Trophoblast cell (in vitro differentiated cells and primary cell): ENCODE measurements around the gene PCDH1.

Experiments used
- DNase-seq, 2 donors: peaks; one replicate each; pipeline ENCODE4 v3.0.0-alpha.2; 2016
- H2AFZ ChIP-seq: 2 replicates; pipeline ENCODE4 v1.6.1; 2013; ENCODE audit warnings: low read length, moderate library complexity, mild to moderate bottlenecking; ENCODE audit not compliant: insufficient read depth, poor library complexity
- H2AK5ac ChIP-seq: 2 replicates; pipeline ENCODE4 v1.6.1; 2013; ENCODE audit warnings: mild to moderate bottlenecking, low read length
- H2BK120ac ChIP-seq: 2 replicates; pipeline ENCODE4 v1.6.1; 2013; ENCODE audit warnings: low read length, mild to moderate bottlenecking, moderate library complexity; ENCODE audit not compliant: insufficient read depth, poor library complexity
- H2BK12ac ChIP-seq: 2 replicates; pipeline ENCODE4 v1.6.1; 2013; ENCODE audit warnings: mild to moderate bottlenecking, low read length, moderate library complexity
- H2BK5ac ChIP-seq: 2 replicates; pipeline ENCODE4 v1.6.1; 2013; ENCODE audit warnings: low read length, low read depth, moderate library complexity, mild to moderate bottlenecking; ENCODE audit not compliant: poor library complexity
- H3K14ac ChIP-seq: 2 replicates; pipeline ENCODE4 v1.6.1; 2013; ENCODE audit warnings: mild to moderate bottlenecking, low read length
- H3K18ac ChIP-seq: 2 replicates; pipeline ENCODE4 v1.6.1; 2013; ENCODE audit warnings: mild to moderate bottlenecking, low read length
- H3K23ac ChIP-seq: 2 replicates; pipeline ENCODE4 v1.6.1; 2013; ENCODE audit warnings: low read length
- H3K27ac ChIP-seq: 2 replicates; pipeline ENCODE4 v1.5.1; 2013; ENCODE audit warnings: low read depth, mild to moderate bottlenecking, inconsistent platforms, low read length, moderate library complexity
- H3K27me3 ChIP-seq: 2 replicates; pipeline ENCODE4 v1.6.1; 2013; ENCODE audit warnings: inconsistent platforms, mild to moderate bottlenecking, low read length, moderate library complexity; ENCODE audit not compliant: insufficient read depth
- H3K36me3 ChIP-seq, 2 experiments: 1 replicate in 1 of 2; 2 replicates in 1 of 2; pipeline ENCODE4 v1.6.1; 2013; ENCODE audit warnings: low read length in 2 of 2, mild to moderate bottlenecking in 2 of 2, moderate library complexity in 1 of 2; ENCODE audit not compliant: insufficient read depth in 2 of 2, control insufficient read depth in 1 of 2
- H3K4ac ChIP-seq: 2 replicates; pipeline ENCODE4 v1.6.1; 2013; ENCODE audit warnings: low read depth, mild to moderate bottlenecking, low read length, moderate library complexity
- H3K4me1 ChIP-seq, 2 experiments: 1 replicate in 1 of 2; 2 replicates in 1 of 2; pipeline ENCODE4 v1.6.1; 2013; ENCODE audit warnings: low read length in 2 of 2, mild to moderate bottlenecking in 2 of 2, moderate library complexity in 1 of 2; ENCODE audit not compliant: insufficient read depth in 2 of 2, control insufficient read depth in 1 of 2
- H3K4me2 ChIP-seq: 2 replicates; pipeline ENCODE4 v1.6.1; 2013; ENCODE audit warnings: inconsistent platforms, mild to moderate bottlenecking, low read length, moderate library complexity
- H3K4me3 ChIP-seq: 2 replicates; pipeline ENCODE4 v1.5.1; 2013; ENCODE audit warnings: mild to moderate bottlenecking, low read depth, low read length, inconsistent platforms
- H3K79me1 ChIP-seq: one replicate; pipeline ENCODE4 v1.6.1; 2013; ENCODE audit warnings: low read length
- H3K79me2 ChIP-seq: 2 replicates; pipeline ENCODE4 v1.6.1; 2013; ENCODE audit warnings: low read length, mild to moderate bottlenecking; ENCODE audit not compliant: control insufficient read depth, insufficient read depth, poor library complexity
- H3K9ac ChIP-seq: 2 replicates; pipeline ENCODE4 v1.6.1; 2013; ENCODE audit warnings: mild to moderate bottlenecking, low read length
- H3K9me3 ChIP-seq: 2 replicates; pipeline ENCODE4 v1.6.1; 2013; ENCODE audit warnings: low read depth, mild to moderate bottlenecking, control low read depth, inconsistent platforms, low read length; ENCODE audit not compliant: insufficient read depth
- H4K12ac ChIP-seq: 2 replicates; pipeline ENCODE4 v1.6.1; 2013; ENCODE audit warnings: low read depth, mild to moderate bottlenecking, low read length, moderate library complexity
- H4K8ac ChIP-seq: 2 replicates; pipeline ENCODE4 v1.6.1; 2013; ENCODE audit warnings: low read depth, mild to moderate bottlenecking, low read length, moderate library complexity
- H4K91ac ChIP-seq: one replicate; pipeline ENCODE4 v1.6.1; 2013; ENCODE audit warnings: low read depth, mild to moderate bottlenecking, low read length, moderate library complexity
- WGBS: extraction: QIAGEN DNeasy Blood & Tissue Kit; methylation state at CpG from one replicate; pipeline ENCODE4 v1.1.7; 2013; ENCODE audit warnings: missing lambda C conversion rate; ENCODE audit not compliant: insufficient read length, insufficient coverage; ENCODE audit errors: extremely low coverage; 5-methylcytosine and 5-hydroxymethylcytosine counted together

The PCDH1 gene

GRCh38 chr5:141841378-141842180 is 36.6 kb downstream of the PCDH1 start:
- H4K91ac ChIP-seq, result peak overlapping the region; percentile 50
- no peak overlapping the region for H3K27ac ChIP-seq
- no peak overlapping the region for H3K18ac ChIP-seq
- H2AK5ac ChIP-seq, result peak overlapping the region; percentile 75
- H3K9ac ChIP-seq, result no peak overlapping the region
- peaks cover 13 to 16% of the 10 kb centered on the region in 2 experiments for H3K4me1 ChIP-seq
- H3K79me2 ChIP-seq, result no peaks in the 10 kb centered on the region
- H2AFZ ChIP-seq, result no peak overlapping the region
- H2BK12ac ChIP-seq, result peak overlapping the region; percentile 42
- H4K8ac ChIP-seq, result no peak overlapping the region
- no peak overlapping the region for H3K23ac ChIP-seq
- no peak overlapping the region for H3K4me2 ChIP-seq
- peaks cover 5% of the 10 kb centered on the region for H3K27me3 ChIP-seq
- H3K36me3 ChIP-seq, result no peaks in the 10 kb centered on the region
- no peak overlapping the region for H2BK5ac ChIP-seq
- no peak for DNase-seq
- no peak overlapping the region for H4K12ac ChIP-seq
- WGBS, result no CpG with 5 or more reads among the region's 14 CpGs
- H3K79me1 ChIP-seq, result peaks cover 5% of the 10 kb centered on the region
- no peak overlapping the region for H3K4ac ChIP-seq
- peak overlapping the region; percentile 35 for H2BK120ac ChIP-seq
- H3K9me3 ChIP-seq, result no peaks in the 10 kb centered on the region
- H3K4me3 ChIP-seq, result no peak overlapping the region
- H3K14ac ChIP-seq, result peak overlapping the region; percentile 44

GRCh38 chr5:141840826-141841360 is 37.3 kb downstream of the PCDH1 start:
- no peaks in the 10 kb centered on the region for H3K9me3 ChIP-seq
- no peak overlapping the region for H3K14ac ChIP-seq
- no peak for DNase-seq
- H3K4me3 ChIP-seq, result no peak overlapping the region
- H3K9ac ChIP-seq, result no peak overlapping the region
- no peaks in the 10 kb centered on the region for H3K79me2 ChIP-seq
- peaks cover 5% of the 10 kb centered on the region for H3K27me3 ChIP-seq
- no peak overlapping the region for H4K8ac ChIP-seq
- H4K12ac ChIP-seq, result no peak overlapping the region
- H2BK5ac ChIP-seq, result no peak overlapping the region
- H3K4me1 ChIP-seq, result peaks cover 20 to 22% of the 10 kb centered on the region in 2 experiments
- H3K36me3 ChIP-seq, result no peaks in the 10 kb centered on the region
- no peak overlapping the region for H3K27ac ChIP-seq
- no peak overlapping the region for H3K4ac ChIP-seq
- no peak overlapping the region for H3K23ac ChIP-seq
- no peak overlapping the region for H3K4me2 ChIP-seq
- H2AFZ ChIP-seq, result no peak overlapping the region
- H2BK12ac ChIP-seq, result no peak overlapping the region
- no peak overlapping the region for H4K91ac ChIP-seq
- H2AK5ac ChIP-seq, result no peak overlapping the region
- no CpG with 5 or more reads among the region's 6 CpGs for WGBS
- H3K18ac ChIP-seq, result no peak overlapping the region
- H3K79me1 ChIP-seq, result peaks cover 8% of the 10 kb centered on the region
- H2BK120ac ChIP-seq, result no peak overlapping the region

GRCh38 chr5:141840280-141840812 is 37.9 kb downstream of the PCDH1 start:
- Histone ChIP-seq H4K8ac (no peak overlapping the region), H3K18ac (no peak overlapping the region), H3K27me3 (peaks cover 5% of the 10 kb centered on the region), H2BK5ac (no peak overlapping the region), H3K4me3 (no peak overlapping the region), H3K4me1 (peaks cover 20 to 23% of the 10 kb centered on the region in 2 experiments), H3K79me1 (peaks cover 8% of the 10 kb centered on the region), H2AFZ (no peak overlapping the region), H3K79me2 (no peaks in the 10 kb centered on the region), H3K9me3 (no peaks in the 10 kb centered on the region), H4K91ac (no peak overlapping the region), H3K23ac (no peak overlapping the region), H4K12ac (no peak overlapping the region), H3K27ac (no peak overlapping the region), H3K9ac (no peak overlapping the region), H3K4ac (no peak overlapping the region), H3K4me2 (no peak overlapping the region), H2AK5ac (no peak overlapping the region), H3K36me3 (no peaks in the 10 kb centered on the region), H3K14ac (no peak overlapping the region), H2BK12ac (no peak overlapping the region), H2BK120ac (no peak overlapping the region)
- no CpG with 5 or more reads among the region's 3 CpGs for WGBS
- no peak for DNase-seq

GRCh38 chr5:141839015-141839513 is 39.1 kb downstream of the PCDH1 start:
- H4K8ac ChIP-seq, result no peak overlapping the region
- no peak overlapping the region for H3K18ac ChIP-seq
- no peak overlapping the region for H2BK12ac ChIP-seq
- H4K12ac ChIP-seq, result no peak overlapping the region
- no peaks in the 10 kb centered on the region for H3K79me2 ChIP-seq
- WGBS, result no CpG with 5 or more reads among the region's 11 CpGs
- H2AK5ac ChIP-seq, result no peak overlapping the region
- DNase-seq, result peak in 1 of 2 donors; percentile 15
- no peak overlapping the region for H3K4ac ChIP-seq
- H3K36me3 ChIP-seq, result no peaks in the 10 kb centered on the region
- no peak overlapping the region for H2AFZ ChIP-seq
- no peak overlapping the region for H3K4me3 ChIP-seq
- H3K79me1 ChIP-seq, result peaks cover 8% of the 10 kb centered on the region
- H3K14ac ChIP-seq, result no peak overlapping the region
- H2BK120ac ChIP-seq, result no peak overlapping the region
- no peak overlapping the region for H2BK5ac ChIP-seq
- no peak overlapping the region for H3K23ac ChIP-seq
- H3K4me2 ChIP-seq, result no peak overlapping the region
- peaks cover 20 to 23% of the 10 kb centered on the region in 2 experiments for H3K4me1 ChIP-seq
- H4K91ac ChIP-seq, result no peak overlapping the region
- peaks cover 5% of the 10 kb centered on the region for H3K27me3 ChIP-seq
- H3K27ac ChIP-seq, result no peak overlapping the region
- no peaks in the 10 kb centered on the region for H3K9me3 ChIP-seq
- no peak overlapping the region for H3K9ac ChIP-seq
